K562 (cell line): ENCODE results near the gene UBE2M. TPM values are rescaled to one million over a fixed set of nuclear protein-coding genes. Genes with fewer than 3 reads are reported as not detected.

Source experiments
- ATAC-seq: fragments of 200-7000 bp; cut with Tn5 transposase; 3 replicates; pipeline ENCODE4 v1.9.1; 2020; ENCODE audit warnings: moderate library complexity
- Bru-seq: library from RNA; stranded (reverse); fragments of 400-500 nt; gene quantifications from one replicate; lab custom pipeline; 2021; lab: Mats Ljungman, UMichigan
- BruChase-seq, 2 experiments: library from RNA; stranded (reverse); fragments of 400-500 nt; gene quantifications; one replicate each; lab custom pipeline; 2021; lab: Mats Ljungman, UMichigan
- BruUV-seq: library from RNA; stranded (reverse); fragments of 400-500 nt; replicated peaks from 2 replicates; lab custom pipeline; 2021; lab: Mats Ljungman, UMichigan
- CTCF ChIA-PET: fragments of 300-600 bp; formaldehyde crosslinking; extraction: SDS; loops from one replicate; lab custom pipeline; 2021; ENCODE audit warnings: low intra/inter-chr PET ratio; lab: Yijun Ruan, JAX
- POLR2A ChIA-PET: fragments of 300-600, 350-650 bp; sonication (Branson Sonifier 250); formaldehyde crosslinking; extraction: SDS; loops from one replicate; lab custom pipeline; 2021; ENCODE audit warnings: antibody characterized with exemption, inconsistent platforms; lab: Yijun Ruan, JAX
- DNase-seq, 4 experiments: peaks; one replicate each; pipeline versions ENCODE4 v3.0.0 to v3.0.0-alpha.2; 2011 to 2018; ENCODE audit warnings: low spot score in 3 of 4, mixed read lengths in 3 of 4; ENCODE audit errors: extremely low read depth in 1 of 4
- FAIRE-seq: peaks from 2 replicates; lab custom pipeline; 2011; peaks lifted over from hg19 to GRCh38; lab: Jason Lieb, UNC
- H2AFZ ChIP-seq: 2 replicates; pipeline ENCODE4 v1.6.0; 2011; ENCODE audit warnings: low read depth, low read length, control low read depth, inconsistent platforms
- H3K27ac ChIP-seq: fragments of 200-600 bp; 3 replicates; pipeline ENCODE4 v1.8.0; 2011; ENCODE audit warnings: low read depth, mild to moderate bottlenecking, control low read depth, inconsistent platforms, low read length, moderate library complexity, mixed read lengths; ENCODE audit errors: extremely low read depth
- H3K27me3 ChIP-seq, 2 experiments: fragments of 300-600 bp in 1 of 2; 2 replicates in 1 of 2; 3 replicates in 1 of 2; pipeline versions ENCODE4 v1.6.0 to v1.8.0; 2011; ENCODE audit warnings: inconsistent platforms in 2 of 2, low read length in 2 of 2, mild to moderate bottlenecking in 1 of 2, mixed read lengths in 1 of 2, moderate library complexity in 1 of 2; ENCODE audit not compliant: control insufficient read depth in 2 of 2, insufficient read depth in 2 of 2
- H3K36me3 ChIP-seq: fragments of 300-600 bp; 3 replicates; pipeline ENCODE4 v1.8.0; 2011; ENCODE audit warnings: mild to moderate bottlenecking, low read length, inconsistent platforms; ENCODE audit not compliant: control insufficient read depth, insufficient read depth
- H3K4me1 ChIP-seq, 2 experiments: fragments of 200-600 bp in 1 of 2; replicated peaks in 1 of 2; 2 replicates in 1 of 2; 3 replicates in 1 of 2; pipeline versions ENCODE4 v1.5.1 to v1.8.0; 2011; ENCODE audit warnings: inconsistent platforms in 2 of 2, low read length in 2 of 2, mild to moderate bottlenecking in 1 of 2, mixed read lengths in 1 of 2, moderate library complexity in 1 of 2; ENCODE audit not compliant: control insufficient read depth in 2 of 2, insufficient read depth in 2 of 2
- H3K4me2 ChIP-seq: 2 replicates; pipeline ENCODE4 v1.6.1; 2011; ENCODE audit warnings: low read length, control low read depth, inconsistent platforms, mixed read lengths; ENCODE audit not compliant: insufficient read depth
- H3K4me3 ChIP-seq: fragments of 200-600 bp; sonication (generic), shearing (Covaris generic); 2 replicates; pipeline ENCODE4 v1.5.1; 2016; ENCODE audit warnings: control low read depth, inconsistent platforms
- H3K79me2 ChIP-seq: fragments of 200-600 bp; 3 replicates; pipeline ENCODE4 v1.8.0; 2011; ENCODE audit warnings: low read length, inconsistent platforms; ENCODE audit not compliant: control insufficient read depth, insufficient read depth
- H3K9ac ChIP-seq, 2 experiments: 2 replicates each; pipeline versions ENCODE4 v1.6.0 to v1.6.1; 2011; ENCODE audit warnings: low read depth in 2 of 2, low read length in 2 of 2, control low read depth in 1 of 2, inconsistent platforms in 1 of 2, mild to moderate bottlenecking in 1 of 2, mixed read lengths in 1 of 2; ENCODE audit not compliant: insufficient read depth in 1 of 2
- H3K9me1 ChIP-seq: one replicate; pipeline ENCODE4 v1.6.0; 2011; ENCODE audit warnings: inconsistent platforms, mild to moderate bottlenecking, low read length, moderate library complexity; ENCODE audit not compliant: control insufficient read depth, insufficient read depth
- H3K9me3 ChIP-seq: replicated peaks from 2 replicates; pipeline ENCODE4 v1.5.1; 2011; ENCODE audit warnings: low read depth, low read length, inconsistent platforms; ENCODE audit not compliant: control insufficient read depth, insufficient read depth
- H4K20me1 ChIP-seq: replicated peaks from 2 replicates; pipeline ENCODE4 v1.6.1; 2011; ENCODE audit warnings: low read length, inconsistent platforms, mixed read lengths; ENCODE audit not compliant: control insufficient read depth, insufficient read depth
- ARID1B ChIP-seq: fragments of 450-650 bp; IDR thresholded peaks from 2 replicates; pipeline ENCODE4 v1.6.1; 2016; ENCODE audit warnings: antibody characterized with exemption, mild to moderate bottlenecking, inconsistent platforms
- C11orf30 ChIP-seq: fragments of 450-650 bp; IDR thresholded peaks from 2 replicates; pipeline ENCODE4 v1.6.1; 2016; ENCODE audit warnings: low read depth, mild to moderate bottlenecking
- FOXO4 ChIP-seq: fragments of 450-650 bp; formaldehyde crosslinking; IDR thresholded peaks from 2 replicates; pipeline ENCODE4 v1.4.0; 2020; ENCODE audit warnings: mild to moderate bottlenecking, moderate library complexity
- HMG20A ChIP-seq: fragments of 450-650 bp; formaldehyde crosslinking; conservative IDR thresholded peaks from 2 replicates; pipeline ENCODE4 v1.4.0; 2020; ENCODE audit warnings: mild to moderate bottlenecking, mixed read lengths
- MED1 ChIP-seq: sonication (generic); formaldehyde crosslinking; IDR thresholded peaks from 2 replicates; pipeline ENCODE4 v1.8.1; 2023; ENCODE audit warnings: missing genetic modification reagents, borderline replicate concordance
- RBFOX2 ChIP-seq: fragments of 200-400 bp; formaldehyde crosslinking; IDR thresholded peaks from 2 replicates; pipeline ENCODE4 v1.6.1; 2017; ENCODE audit warnings: low read depth, mild to moderate bottlenecking, low read length, moderate library complexity
- RERE ChIP-seq: sonication (generic); formaldehyde crosslinking; IDR thresholded peaks from 2 replicates; pipeline ENCODE4 v1.8.0; 2023; ENCODE audit warnings: missing genetic modification reagents, mild to moderate bottlenecking, borderline replicate concordance
- ZNF354B ChIP-seq: fragments of 250-450 bp; sonication (Bioruptor Pico); IDR thresholded peaks from 2 replicates; pipeline ENCODE4 v1.4.0; 2020
- ZNF584 ChIP-seq: fragments of 200-800 bp; sonication (Bioruptor generic); IDR thresholded peaks from 2 replicates; pipeline ENCODE4 v1.6.1; 2016; ENCODE audit warnings: low read depth, mild to moderate bottlenecking, missing genetic modification characterization, missing compliant biosample characterization
- WGBS: fragments of 100-300 bp; shearing (Covaris generic); methylation state at CpG from one replicate; pipeline ENCODE4 v1.1.6; 2016; ENCODE audit warnings: low coverage, mixed read lengths; ENCODE audit not compliant: insufficient coverage; ENCODE audit errors: missing lambda C conversion rate; 5-methylcytosine and 5-hydroxymethylcytosine counted together
- in situ Hi-C: fragments of 300-500 bp; cut with MboI; formaldehyde crosslinking; loops from 4 replicates; pipeline ENCODE4 v1.15.0; 2018; ENCODE audit warnings: inconsistent platforms, mixed read lengths
- intact Hi-C: fragments of 100-400 bp; cut with micrococcal nuclease; formaldehyde crosslinking; loops from 2 replicates; pipeline ENCODE4 v1.14.2; 2022
- long read RNA-seq, 3 experiments: library from polyadenylated mRNA in 2 of 3; library from RNA in 1 of 3; unstranded in 2 of 3; stranded (forward) in 1 of 3; transcript quantifications; one replicate each; pipeline ENCODE4 v2.0.0, GENCODE V29; 2019 to 2022
- polyA minus RNA-seq, 3 experiments: library from RNA; depleted of rRNA, polyadenylated mRNA; stranded (reverse); fragments of >200 nt; gene quantifications; 2 replicates each; pipeline ENCODE4 v1.2.3, GENCODE V29; 2011
- polyA plus RNA-seq, 8 experiments: library from polyadenylated mRNA; depleted of rRNA in 4 of 8; stranded (reverse) in 5 of 8; unstranded in 3 of 8; fragments of >200 nt; fragmentation: Nextera tagmentation in 2 of 8; fragmentation: Illumina TruSeq in 1 of 8; extraction: Ambion mirVana in 2 of 8; extraction: Trizol in 1 of 8; gene quantifications; 2 replicates each; pipeline versions ENCODE4 v1.2.1 to v1.2.3, GENCODE V29; 2011 to 2014; ENCODE audit warnings: inconsistent platforms in 1 of 8, missing spikeins in 1 of 8
- total RNA-seq, 7 experiments: library from RNA; depleted of rRNA in 6 of 7; stranded (reverse); fragments of >200 nt in 6 of 7; fragmentation: Illumina TruSeq in 2 of 7; extraction: Trizol in 2 of 7; gene quantifications; 2 replicates each; pipeline versions ENCODE4 v1.2.1 to v1.2.3, GENCODE V29; 2011 to 2021; ENCODE audit warnings: low replicate concordance in 1 of 7

UBE2M gene
- 47.2 and 87.3 TPM in 2 replicates for total RNA-seq (2011; cell fraction: chromatin; rRNA removed; ENCODE audit: low replicate concordance)
- total RNA-seq (2011; cell fraction: nucleolus; rRNA removed) = 77.7 and 87.6 TPM in 2 replicates
- total RNA-seq (2011; cell fraction: nucleoplasm; rRNA removed) = 51.2 and 56.4 TPM in 2 replicates
- total RNA-seq (2014; rRNA removed) (101 and 139 TPM in 2 replicates), total RNA-seq (2014; rRNA removed; fragmentation: Illumina TruSeq; extraction: Trizol) (79.2 and 81.1 TPM in 2 replicates), total RNA-seq (2015; rRNA removed; fragmentation: Illumina TruSeq; extraction: Trizol) (85.7 and 86.5 TPM in 2 replicates), total RNA-seq (2021) (127 and 131 TPM in 2 replicates), polyA plus RNA-seq (2011; rRNA removed) (92.0 and 117 TPM in 2 replicates), polyA plus RNA-seq (2014; fragmentation: Illumina TruSeq; extraction: Trizol) (137 and 163 TPM in 2 replicates), polyA plus RNA-seq (2014; fragmentation: Nextera tagmentation; extraction: Ambion mirVana) (1 to 10 TPM in 1 of 2 experiments, under 1 TPM in 1; 0.92 to 1.5 TPM), polyA plus RNA-seq (2014; rRNA removed) (84.8 and 96.4 TPM in 2 replicates), polyA minus RNA-seq (2011; rRNA and poly(A)+ RNA removed) (69.1 and 92.2 TPM in 2 replicates), Bru-seq, nascent RNA (percentile 87 among the genes with signal in this experiment), BruChase-seq, experiment 1, labeled RNA remaining after a 2-hour chase (percentile 86 among the genes with signal in this experiment), BruChase-seq, experiment 2, labeled RNA remaining after a 6-hour chase (percentile 90 among the genes with signal in this experiment)
- 81.3 and 96.5 TPM in 2 replicates for polyA plus RNA-seq (2011; cell fraction: cytosol; rRNA removed)
- polyA plus RNA-seq (2011; cell fraction: nucleus; rRNA removed) = 119 and 126 TPM in 2 replicates
- 112 and 160 TPM in 2 replicates for polyA plus RNA-seq (2012)
- polyA minus RNA-seq (2011; cell fraction: cytosol; rRNA and poly(A)+ RNA removed) = 57.2 and 68.0 TPM in 2 replicates
- polyA minus RNA-seq (2011; cell fraction: nucleus; rRNA and poly(A)+ RNA removed) = 15.5 and 29.4 TPM in 2 replicates
- long read RNA-seq, experiment 1, transcript UBE2M-201 (6 exons, 1,508 nt) = major isoform, 308 of 352 reads
- long read RNA-seq, experiment 1, partial matches to known transcripts = 14 of 352 reads
- long read RNA-seq, experiment 1, other reads (novel, unspliced or antisense) = 30 of 352 reads
- long read RNA-seq, experiment 2, transcript UBE2M-201 (6 exons, 1,508 nt) = major isoform, 292 of 366 reads
- long read RNA-seq, experiment 2, partial matches to known transcripts = 21 of 366 reads
- long read RNA-seq, experiment 2, other reads (novel, unspliced or antisense) = 53 of 366 reads
- long read RNA-seq, experiment 3, partial matches to known transcripts = 5 of 8 reads
- long read RNA-seq, experiment 3, other reads (novel, unspliced or antisense) = 0 of 8 reads

- Histone ChIP-seq H4K20me1 (no peaks in the 10 kb centered on the region), H3K4me3 (peak within 1 kb of the TSS; percentile 92), H3K79me2 (peaks cover 60% of the 10 kb centered on the region), H3K27ac (peak within 1 kb of the TSS; percentile 94), H3K4me2 (peak within 1 kb of the TSS; percentile 98), H3K36me3 (peaks cover 36% of the 10 kb centered on the region), H3K27me3 (no peaks in the 10 kb centered on the region), H3K9ac (peak within 1 kb of the TSS; percentile 92 to 98), H3K9me1 (peaks cover 3% of the 10 kb centered on the region), H3K4me1 (peaks cover 36 to 73% of the 10 kb centered on the region in 2 experiments), H2AFZ (peak within 1 kb of the TSS; percentile 99), H3K9me3 (no peaks in the 10 kb centered on the region)
- under 1% methylated on average over 13 of the region's 62 CpGs for WGBS
- DNase-seq (peak; percentile 57 to 83 (median 66)), FAIRE-seq (no peak), ATAC-seq (no peak)
- BruUV-seq = no TSS peak
- ChIA-PET CTCF (no interaction called here), POLR2A (interaction anchor here (2.3 kb wide), 1 partner anchor 12 kb away, joined by 9 read pairs; no protein-coding TSS in a partner anchor)
- intact Hi-C loops (no loop called here), in situ Hi-C loops (no loop called here)
- TF ChIP-seq HMG20A (CRISPR knock-in tag) = no peak
- TF ChIP-seq ZNF584 (CRISPR knock-in tag) = no peak
- TF ChIP-seq RERE = no peak
- no peak for TF ChIP-seq MED1 (CRISPR knock-in tag)
- peak; percentile 56 for TF ChIP-seq C11orf30
- no peak for TF ChIP-seq ZNF354B (CRISPR knock-in tag)
- TF ChIP-seq ARID1B = peak; percentile 61
- TF ChIP-seq RBFOX2 = no peak
- TF ChIP-seq FOXO4 = no peak
These were observed at the start of gene UBE2M for GRCh38 chr19:58558066-58558622. Gene UBE2M (minus strand): TSS chr19:58558611. CDS start chr19:58558381, 230 bp downstream.
